HL-60 (cell line): ENCODE results near the gene NOX1.

Experiments used
- DNase-seq, 2 experiments: peaks; one replicate each; pipeline ENCODE4 v3.0.0-alpha.2; 2010 to 2020; ENCODE audit warnings: low read depth in 1 of 2, low spot score in 1 of 2
- H3K27ac ChIP-seq: fragments of 250-450 bp; sonication (Bioruptor Pico); replicated peaks from 2 replicates; pipeline ENCODE4 v1.5.1; 2020; ENCODE audit warnings: mild to moderate bottlenecking, moderate library complexity
- H3K27me3 ChIP-seq: fragments of 250-450 bp; sonication (Bioruptor Pico); 2 replicates; pipeline ENCODE4 v1.5.1; 2021; ENCODE audit warnings: mild to moderate bottlenecking, moderate library complexity; ENCODE audit not compliant: insufficient read depth, poor library complexity, severe bottlenecking
- H3K4me3 ChIP-seq: replicated peaks from 2 replicates; pipeline ENCODE4 v1.5.1; 2011; ENCODE audit warnings: mild to moderate bottlenecking, control low read depth, low read length; ENCODE audit not compliant: insufficient read depth
- GABPA ChIP-seq: IDR thresholded peaks from 2 replicates; pipeline ENCODE4 v1.6.1; 2012; ENCODE audit warnings: low read depth
- POLR2AphosphoS5 ChIP-seq: IDR thresholded peaks from 2 replicates; pipeline ENCODE4 v1.6.1; 2012; ENCODE audit warnings: low read depth
- SPI1 ChIP-seq: IDR thresholded peaks from 2 replicates; pipeline ENCODE4 v1.6.1; 2012; ENCODE audit warnings: low read depth, mild to moderate bottlenecking, borderline replicate concordance
- TF ChIP-seq, protein P1 (sequence below): IDR thresholded peaks from one replicate; pipeline ENCODE4 v1.5.1; 2011; ENCODE audit warnings: low read length, control low read depth, inconsistent platforms; ENCODE audit not compliant: insufficient read depth
- TF ChIP-seq, protein P2 (sequence below): IDR thresholded peaks from 2 replicates; pipeline ENCODE4 v1.6.1; 2012; ENCODE audit warnings: low read depth; ENCODE audit not compliant: insufficient replicate concordance

NOX1 gene

DNA sequence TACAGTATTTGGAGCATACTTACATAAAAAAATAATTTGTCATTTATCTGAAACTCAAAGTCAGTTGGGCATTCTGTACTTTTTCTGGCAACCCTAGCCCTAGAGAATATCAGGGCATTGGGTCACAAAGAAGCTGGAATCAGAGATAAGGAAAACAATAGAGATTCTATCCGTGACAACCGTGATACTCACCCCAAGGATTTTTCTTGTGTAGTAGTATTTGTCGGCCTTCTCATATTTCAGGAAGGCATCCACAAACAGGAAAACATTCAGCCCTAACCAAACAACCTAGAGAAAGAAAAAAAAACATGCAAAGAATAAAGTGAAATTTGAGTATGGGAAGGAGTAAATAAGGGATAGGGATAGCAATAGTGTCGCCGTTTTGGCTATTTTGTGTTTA lies 3.6 kb downstream of the NOX1 start:
- Histone ChIP-seq H3K27ac (no peak overlapping the region), H3K4me3 (no peak overlapping the region), H3K27me3 (no peaks in the 10 kb centered on the region)
- no peak for DNase-seq
- no peak for TF ChIP-seq GABPA
- TF ChIP-seq, protein P1, sequence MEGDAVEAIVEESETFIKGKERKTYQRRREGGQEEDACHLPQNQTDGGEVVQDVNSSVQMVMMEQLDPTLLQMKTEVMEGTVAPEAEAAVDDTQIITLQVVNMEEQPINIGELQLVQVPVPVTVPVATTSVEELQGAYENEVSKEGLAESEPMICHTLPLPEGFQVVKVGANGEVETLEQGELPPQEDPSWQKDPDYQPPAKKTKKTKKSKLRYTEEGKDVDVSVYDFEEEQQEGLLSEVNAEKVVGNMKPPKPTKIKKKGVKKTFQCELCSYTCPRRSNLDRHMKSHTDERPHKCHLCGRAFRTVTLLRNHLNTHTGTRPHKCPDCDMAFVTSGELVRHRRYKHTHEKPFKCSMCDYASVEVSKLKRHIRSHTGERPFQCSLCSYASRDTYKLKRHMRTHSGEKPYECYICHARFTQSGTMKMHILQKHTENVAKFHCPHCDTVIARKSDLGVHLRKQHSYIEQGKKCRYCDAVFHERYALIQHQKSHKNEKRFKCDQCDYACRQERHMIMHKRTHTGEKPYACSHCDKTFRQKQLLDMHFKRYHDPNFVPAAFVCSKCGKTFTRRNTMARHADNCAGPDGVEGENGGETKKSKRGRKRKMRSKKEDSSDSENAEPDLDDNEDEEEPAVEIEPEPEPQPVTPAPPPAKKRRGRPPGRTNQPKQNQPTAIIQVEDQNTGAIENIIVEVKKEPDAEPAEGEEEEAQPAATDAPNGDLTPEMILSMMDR: no peak
- TF ChIP-seq POLR2AphosphoS5: no peak
- TF ChIP-seq SPI1: no peak
- TF ChIP-seq, protein P2, sequence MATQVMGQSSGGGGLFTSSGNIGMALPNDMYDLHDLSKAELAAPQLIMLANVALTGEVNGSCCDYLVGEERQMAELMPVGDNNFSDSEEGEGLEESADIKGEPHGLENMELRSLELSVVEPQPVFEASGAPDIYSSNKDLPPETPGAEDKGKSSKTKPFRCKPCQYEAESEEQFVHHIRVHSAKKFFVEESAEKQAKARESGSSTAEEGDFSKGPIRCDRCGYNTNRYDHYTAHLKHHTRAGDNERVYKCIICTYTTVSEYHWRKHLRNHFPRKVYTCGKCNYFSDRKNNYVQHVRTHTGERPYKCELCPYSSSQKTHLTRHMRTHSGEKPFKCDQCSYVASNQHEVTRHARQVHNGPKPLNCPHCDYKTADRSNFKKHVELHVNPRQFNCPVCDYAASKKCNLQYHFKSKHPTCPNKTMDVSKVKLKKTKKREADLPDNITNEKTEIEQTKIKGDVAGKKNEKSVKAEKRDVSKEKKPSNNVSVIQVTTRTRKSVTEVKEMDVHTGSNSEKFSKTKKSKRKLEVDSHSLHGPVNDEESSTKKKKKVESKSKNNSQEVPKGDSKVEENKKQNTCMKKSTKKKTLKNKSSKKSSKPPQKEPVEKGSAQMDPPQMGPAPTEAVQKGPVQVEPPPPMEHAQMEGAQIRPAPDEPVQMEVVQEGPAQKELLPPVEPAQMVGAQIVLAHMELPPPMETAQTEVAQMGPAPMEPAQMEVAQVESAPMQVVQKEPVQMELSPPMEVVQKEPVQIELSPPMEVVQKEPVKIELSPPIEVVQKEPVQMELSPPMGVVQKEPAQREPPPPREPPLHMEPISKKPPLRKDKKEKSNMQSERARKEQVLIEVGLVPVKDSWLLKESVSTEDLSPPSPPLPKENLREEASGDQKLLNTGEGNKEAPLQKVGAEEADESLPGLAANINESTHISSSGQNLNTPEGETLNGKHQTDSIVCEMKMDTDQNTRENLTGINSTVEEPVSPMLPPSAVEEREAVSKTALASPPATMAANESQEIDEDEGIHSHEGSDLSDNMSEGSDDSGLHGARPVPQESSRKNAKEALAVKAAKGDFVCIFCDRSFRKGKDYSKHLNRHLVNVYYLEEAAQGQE: no peak

DNA sequence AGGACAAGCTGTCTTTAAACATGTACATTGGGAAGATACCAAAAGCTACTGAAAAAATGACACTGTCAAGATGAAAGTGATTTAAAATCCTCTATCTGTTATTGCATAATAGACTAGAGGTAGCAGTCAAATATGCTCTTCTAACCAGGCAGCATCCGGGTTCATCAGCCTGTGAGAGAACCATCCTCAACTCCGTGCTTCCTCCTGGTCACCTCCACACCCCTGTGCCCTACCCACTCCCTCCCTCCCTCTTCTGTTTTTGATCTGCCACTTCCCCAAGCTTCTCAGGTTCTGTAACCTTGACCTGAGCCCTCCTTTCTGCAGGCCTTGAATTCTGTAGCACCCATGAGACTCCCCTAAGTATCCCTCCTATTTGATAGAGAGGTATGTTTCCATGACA lies 5.9 kb downstream of the NOX1 start:
- TF ChIP-seq, protein P2: no peak
- no peak for TF ChIP-seq GABPA
- TF ChIP-seq, protein P1: no peak
- TF ChIP-seq POLR2AphosphoS5: no peak
- TF ChIP-seq SPI1: no peak
- no peaks in the 10 kb centered on the region for H3K27me3 ChIP-seq
- no peak overlapping the region for H3K27ac ChIP-seq
- DNase-seq: no peak
- H3K4me3 ChIP-seq: no peak overlapping the region

DNA sequence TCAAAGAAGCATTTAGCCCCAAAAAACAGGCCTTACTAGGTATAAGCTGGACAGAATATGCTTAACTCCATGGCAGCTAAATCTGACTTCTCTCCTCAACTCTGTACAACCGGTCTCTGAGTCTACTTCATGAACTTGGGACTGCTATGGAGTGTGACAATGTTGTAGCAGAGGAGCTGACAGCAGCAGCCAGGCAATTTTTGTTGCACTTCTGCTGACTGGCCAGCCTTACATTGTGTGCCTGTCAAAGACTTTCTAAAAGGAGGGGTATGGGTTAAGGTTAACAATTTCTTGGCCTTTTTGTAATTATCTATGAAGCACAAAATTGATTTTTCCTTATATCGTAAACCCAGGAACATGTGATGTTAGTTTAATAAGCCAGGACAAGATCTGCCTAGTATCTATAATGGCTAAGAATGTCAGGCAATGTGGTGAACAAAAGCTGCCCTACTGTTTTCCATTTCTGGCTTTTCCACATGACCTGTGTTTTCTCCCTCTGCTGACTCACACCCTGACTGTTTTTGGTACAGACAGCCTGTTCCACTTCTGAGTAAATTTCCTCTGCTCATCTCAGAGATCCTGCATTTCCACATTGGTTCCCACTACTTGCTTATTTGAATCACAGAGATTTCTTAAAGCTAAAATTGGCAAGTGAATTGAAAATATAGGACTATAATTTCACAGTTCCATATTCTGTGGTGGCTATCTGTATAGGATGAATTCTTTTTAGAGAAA lies 9.3 kb downstream of the NOX1 start:
- DNase-seq: no peak
- no peak overlapping the region for H3K4me3 ChIP-seq
- no peak overlapping the region for H3K27ac ChIP-seq
- TF ChIP-seq POLR2AphosphoS5 (no peak), SPI1 (no peak), GABPA (no peak)
- TF ChIP-seq, protein P2: no peak
- TF ChIP-seq, protein P1: no peak
- no peaks in the 10 kb centered on the region for H3K27me3 ChIP-seq
